Right ventricle myocardium superior (tissue), 1 donor: ENCODE data around the gene STXBP2. TPM values are rescaled to one million over a fixed set of nuclear protein-coding genes. Genes with fewer than 3 reads are reported as not detected.

Source experiments
- ATAC-seq: fragments of 200-7000 bp; cut with Tn5 transposase; one replicate; pipeline ENCODE4 v1.9.1; 2020; ENCODE audit warnings: mild to moderate bottlenecking; ENCODE audit not compliant: poor library complexity
- DNase-seq: peaks from one replicate; pipeline ENCODE4 v3.0.0-alpha.2; 2020
- intact Hi-C: fragments of 100-400 bp; cut with DNase I; formaldehyde crosslinking; loops from one replicate; pipeline ENCODE4 v1.11.2; 2022
- total RNA-seq: library from RNA; stranded (reverse); fragmentation: NEBNext Ultra II Directional; extraction: Animal tissue kit (Norgen Biotek cat#: 25700); gene quantifications from one replicate; pipeline ENCODE4 v1.2.1, GENCODE V29; 2021
- donor health status: DM: no; HTN: yes; CAD: no; lungs with severe emphysema.

STXBP2 gene
- total RNA-seq, 1 donor from 2014 or later: 7.0 TPM

GRCh38 chr19:7670150-7670783, 33.4 kb downstream of the STXBP2 start:
- intact Hi-C loops: no loop called here
- ATAC-seq (no peak), DNase-seq (peak; percentile 56)

GRCh38 chr19:7670790-7671189, 33.9 kb downstream of the STXBP2 start:
- DNase-seq (no peak), ATAC-seq (no peak)
- intact Hi-C loops: no loop called here

DNA sequence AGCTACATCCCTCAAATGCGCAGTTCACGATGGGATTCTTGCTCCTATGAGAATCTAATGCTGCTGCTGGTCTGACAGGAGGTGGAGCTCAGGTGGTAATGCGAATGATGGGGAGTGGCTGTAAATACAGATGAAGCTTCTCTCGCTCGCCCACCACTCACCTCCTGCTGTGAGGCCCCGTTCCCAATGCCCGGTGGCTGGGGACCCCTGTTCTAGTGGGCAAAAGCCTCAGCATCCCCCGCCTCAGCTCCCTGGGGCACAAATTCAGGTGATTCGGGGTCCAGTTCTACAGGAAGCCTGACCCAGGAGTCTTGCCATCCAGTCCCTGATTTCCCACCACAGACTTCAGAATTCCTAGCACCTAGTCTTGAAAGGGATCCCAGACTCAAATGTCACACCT, 35.6 kb downstream of the STXBP2 start:
- intact Hi-C loops: no loop called here
- DNase-seq (no peak), ATAC-seq (no peak)

- DNase-seq (peak; percentile 85), ATAC-seq (peak; percentile 83)
- intact Hi-C loops: no loop called here
Observed at GRCh38 chr19:7674010-7675005, 37.4 kb downstream of the STXBP2 start.

DNA sequence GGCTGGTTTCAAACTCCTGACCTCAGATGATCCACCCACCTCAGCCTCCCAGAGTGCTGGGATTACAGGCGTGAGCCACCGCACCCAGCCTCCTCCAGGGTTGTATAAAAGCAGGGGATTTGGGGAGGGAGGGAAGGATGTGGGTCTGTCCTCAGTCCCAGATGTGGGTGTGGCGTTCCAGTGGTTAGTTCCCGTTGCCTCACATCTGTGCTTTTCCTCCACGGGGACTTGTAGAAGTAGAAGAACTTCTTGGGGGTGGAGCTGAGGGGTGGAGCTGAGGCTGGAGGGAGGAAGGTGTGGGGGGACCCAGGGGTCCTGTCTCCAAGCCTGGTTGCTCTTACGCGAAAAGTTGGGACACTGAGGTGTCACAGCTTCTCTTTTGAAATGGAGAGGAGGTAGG, 39.5 kb downstream of the STXBP2 start:
- ATAC-seq: no peak
- intact Hi-C loops: no loop called here
- no peak for DNase-seq

DNA sequence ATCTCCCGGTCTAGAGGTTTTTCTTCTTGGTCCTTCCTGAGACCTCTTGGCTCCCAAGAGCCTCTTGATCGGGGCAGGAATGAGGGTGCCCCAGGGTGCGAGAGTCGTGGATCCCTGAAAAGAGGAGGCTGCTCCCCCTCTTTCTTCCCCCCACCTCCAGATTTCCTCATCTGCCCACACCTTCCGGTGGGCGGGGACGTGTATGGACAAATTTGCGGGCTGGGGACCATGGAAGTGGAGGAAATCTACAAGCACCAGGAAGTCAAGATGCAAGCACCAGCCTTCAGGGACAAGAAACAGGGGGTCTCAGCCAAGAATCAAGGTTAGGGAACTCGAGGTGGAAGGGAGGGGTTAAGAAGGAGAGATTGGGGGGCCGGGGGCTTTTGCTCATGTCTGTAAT, 39.9 kb downstream of the STXBP2 start, which contains the start of gene MCEMP1:
MCEMP1 (plus strand) TSS at position 237 of the 400 bp plus-strand sequence; CDS start at position 268, 31 bp downstream.
- intact Hi-C loops: no loop called here
- no peak for ATAC-seq

DNA sequence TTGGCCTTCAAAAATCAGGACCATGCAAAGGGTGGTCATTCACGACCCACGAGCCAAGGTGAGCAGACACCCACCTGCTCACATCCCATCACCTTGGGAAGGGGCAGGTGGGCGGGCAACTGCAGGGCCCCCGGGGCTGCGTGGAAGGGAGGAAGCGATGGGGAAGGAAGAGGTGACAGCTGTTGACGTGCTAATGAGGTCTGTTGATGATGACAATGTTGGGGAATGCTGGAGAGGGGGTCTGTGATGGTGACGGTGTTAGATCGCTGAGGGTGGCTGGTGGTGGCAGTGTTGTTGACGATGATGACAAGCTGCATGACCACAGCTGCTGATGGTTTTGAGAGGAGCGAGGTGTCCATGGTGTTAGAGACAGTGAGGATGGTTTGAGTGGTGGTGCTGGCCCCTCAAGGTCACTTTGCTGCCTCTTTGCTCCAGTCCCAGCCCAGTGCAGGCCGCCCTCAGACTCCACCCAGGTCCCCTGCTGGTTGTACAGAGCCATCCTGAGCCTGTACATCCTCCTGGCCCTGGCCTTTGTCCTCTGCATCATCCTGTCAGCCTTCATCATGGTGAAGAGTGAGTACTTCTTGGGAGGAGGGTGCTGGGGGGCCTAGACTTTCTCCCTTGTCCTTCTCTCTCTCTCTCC, 40.9 kb downstream of the STXBP2 start:
- DNase-seq (no peak), ATAC-seq (no peak)
- intact Hi-C loops: no loop called here

More for the DNA sequence above, 39.9 kb downstream of the STXBP2 start, which contains the start of gene MCEMP1:
- peak; percentile 57 for DNase-seq

DNA sequence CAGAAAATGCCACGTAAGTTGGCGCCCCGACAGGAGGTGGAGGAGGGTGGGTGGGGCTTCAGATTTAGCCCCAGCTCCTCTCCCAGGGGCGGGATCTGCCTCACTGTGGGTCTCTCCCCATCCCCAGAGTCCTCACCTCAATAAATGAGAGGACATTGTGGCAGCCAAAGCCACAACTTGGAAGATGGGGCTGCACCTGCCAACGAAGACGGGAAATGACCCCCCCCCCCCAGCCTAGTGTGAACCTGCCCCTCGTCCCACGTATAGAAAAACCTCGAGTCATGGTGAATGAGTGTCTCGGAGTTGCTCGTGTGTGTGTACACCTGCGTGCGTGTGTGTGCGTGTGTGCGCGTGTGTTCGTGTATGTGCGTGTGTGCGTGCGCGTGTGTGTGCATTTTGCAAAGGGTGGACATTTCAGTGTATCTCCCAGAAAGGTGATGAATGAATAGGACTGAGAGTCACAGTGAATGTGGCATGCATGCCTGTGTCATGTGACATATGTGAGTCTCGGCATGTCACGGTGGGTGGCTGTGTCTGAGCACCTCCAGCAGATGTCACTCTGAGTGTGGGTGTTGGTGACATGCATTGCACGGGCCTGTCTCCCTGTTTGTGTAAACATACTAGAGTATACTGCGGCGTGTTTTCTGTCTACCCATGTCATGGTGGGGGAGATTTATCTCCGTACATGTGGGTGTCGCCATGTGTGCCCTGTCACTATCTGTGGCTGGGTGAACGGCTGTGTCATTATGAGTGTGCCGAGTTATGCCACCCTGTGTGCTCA, 42.3 kb downstream of the STXBP2 start:
- DNase-seq: no peak
- ATAC-seq: no peak

DNA sequence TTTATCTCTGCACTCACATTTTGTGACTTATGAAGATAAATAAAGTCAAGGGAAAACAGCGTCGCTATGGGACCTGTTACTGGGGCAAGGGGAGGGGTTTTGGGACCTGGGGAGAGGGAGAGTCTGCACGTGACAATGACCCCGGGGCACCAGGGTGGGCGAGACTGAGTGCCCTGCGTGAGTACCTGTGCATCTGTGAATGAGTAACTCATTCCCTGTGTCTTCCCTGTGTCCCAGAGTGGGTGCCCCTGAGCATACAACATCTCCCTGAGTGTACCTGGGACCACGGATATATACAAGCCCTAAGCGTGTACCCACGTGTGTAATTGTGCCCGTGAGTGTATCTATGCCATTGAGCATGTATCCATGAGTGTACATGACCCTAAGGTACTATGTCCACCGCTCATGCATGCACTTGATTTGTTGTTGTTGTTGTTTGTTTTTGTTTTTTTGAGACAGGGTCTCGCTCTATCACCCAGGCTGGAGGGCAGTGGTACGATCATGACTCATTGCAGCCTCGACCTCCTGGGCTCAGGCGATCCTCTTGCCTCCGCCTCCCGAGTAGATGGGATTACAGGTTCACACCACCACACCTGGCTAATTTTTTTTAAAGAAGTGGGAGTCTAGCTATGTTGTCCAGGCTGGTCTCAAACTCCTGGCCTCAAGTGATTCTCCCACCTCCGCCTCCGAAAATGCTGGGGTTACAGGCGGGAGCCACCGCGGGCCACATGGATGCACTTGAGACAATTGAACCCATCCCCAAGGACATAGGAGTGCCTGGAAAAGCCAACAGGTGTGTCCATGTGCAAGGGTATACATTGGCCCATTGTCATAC, 43.1 kb downstream of the STXBP2 start:
- intact Hi-C loops: loop anchor here (5.0 kb wide), 1 partner anchor 113 kb away; no protein-coding TSS in a partner anchor
- ATAC-seq (no peak), DNase-seq (no peak)

More for the DNA sequence above, 42.3 kb downstream of the STXBP2 start:
- intact Hi-C loops: no loop called here

GRCh38 chr19:7680606-7681339, 43.9 kb downstream of the STXBP2 start, which contains the start of gene TRAPPC5:
TRAPPC5 (plus strand) TSS chr19:7680833; CDS start chr19:7682254, 1,421 bp downstream.
- peak; percentile 94 for DNase-seq
- peak; percentile 94 for ATAC-seq
- intact Hi-C loops: loop anchor here (5.0 kb wide), 1 partner anchor 113 kb away; no protein-coding TSS in a partner anchor

DNA sequence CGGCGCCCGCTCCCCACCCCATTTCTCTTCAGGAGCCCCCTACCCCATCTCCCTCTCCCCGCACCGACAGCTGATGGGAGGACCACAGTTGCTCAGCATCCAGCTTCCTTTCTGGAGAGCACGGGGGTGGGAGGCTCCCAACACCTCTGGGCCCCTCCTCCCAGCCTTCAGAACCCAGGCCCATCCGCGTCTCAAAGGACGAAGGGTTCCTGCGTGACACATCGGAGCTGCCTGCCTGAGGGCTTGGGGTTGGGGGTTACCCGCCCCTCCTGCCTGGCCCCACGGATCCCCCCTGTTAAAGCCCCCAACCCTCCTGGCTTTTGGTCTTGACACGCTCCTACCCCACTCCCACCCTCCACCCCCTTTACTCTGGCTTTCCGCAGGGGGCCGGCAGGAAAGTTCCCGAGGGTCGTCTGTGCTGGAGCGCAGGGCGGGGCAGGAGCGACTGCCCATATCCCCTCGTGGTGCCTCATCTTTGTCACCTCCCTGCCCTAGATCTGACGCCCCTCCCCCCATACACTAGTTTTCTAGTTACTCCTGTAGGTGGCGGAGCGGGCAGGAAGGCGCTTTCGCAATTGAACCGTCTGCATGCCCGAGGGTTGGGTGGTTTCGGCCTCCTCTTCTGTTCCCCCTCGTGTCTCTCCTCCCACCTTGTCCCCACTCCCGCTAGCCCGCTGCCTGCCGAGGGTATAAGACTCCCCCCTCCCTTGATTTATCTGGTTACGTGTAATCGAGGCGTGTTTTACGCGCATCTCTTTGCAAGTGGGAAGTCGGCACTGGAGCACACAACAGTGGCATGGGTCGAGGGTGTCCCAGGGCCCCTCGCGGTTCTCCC, 44.6 kb downstream of the STXBP2 start:
- DNase-seq: peak; percentile 87
- ATAC-seq: peak; percentile 83
- intact Hi-C loops: loop anchor here (5.0 kb wide), 1 partner anchor 114 kb away; no protein-coding TSS in a partner anchor

DNA sequence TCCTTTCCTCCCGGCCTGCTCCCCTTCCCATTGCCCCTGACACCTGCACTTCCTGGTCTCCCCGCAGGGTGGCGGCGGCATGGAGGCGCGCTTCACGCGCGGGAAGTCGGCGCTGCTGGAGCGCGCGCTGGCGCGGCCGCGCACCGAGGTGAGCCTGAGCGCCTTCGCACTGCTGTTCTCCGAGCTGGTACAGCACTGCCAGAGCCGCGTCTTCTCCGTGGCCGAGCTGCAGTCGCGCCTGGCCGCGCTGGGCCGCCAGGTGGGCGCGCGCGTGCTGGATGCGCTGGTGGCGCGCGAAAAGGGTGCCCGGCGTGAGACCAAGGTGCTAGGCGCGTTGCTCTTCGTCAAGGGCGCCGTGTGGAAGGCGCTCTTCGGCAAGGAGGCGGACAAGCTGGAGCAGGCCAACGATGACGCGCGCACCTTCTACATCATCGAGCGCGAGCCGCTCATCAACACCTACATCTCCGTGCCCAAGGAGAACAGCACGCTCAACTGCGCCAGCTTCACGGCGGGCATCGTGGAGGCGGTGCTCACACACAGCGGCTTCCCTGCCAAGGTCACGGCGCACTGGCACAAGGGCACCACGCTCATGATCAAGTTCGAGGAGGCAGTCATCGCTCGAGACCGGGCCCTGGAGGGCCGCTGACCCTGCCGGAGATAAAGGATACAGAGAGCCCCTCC, 45.4 kb downstream of the STXBP2 start:
- no peak for DNase-seq
- ATAC-seq: no peak
- intact Hi-C loops: loop anchor here (5.0 kb wide), 1 partner anchor 115 kb away; no protein-coding TSS in a partner anchor

DNA sequence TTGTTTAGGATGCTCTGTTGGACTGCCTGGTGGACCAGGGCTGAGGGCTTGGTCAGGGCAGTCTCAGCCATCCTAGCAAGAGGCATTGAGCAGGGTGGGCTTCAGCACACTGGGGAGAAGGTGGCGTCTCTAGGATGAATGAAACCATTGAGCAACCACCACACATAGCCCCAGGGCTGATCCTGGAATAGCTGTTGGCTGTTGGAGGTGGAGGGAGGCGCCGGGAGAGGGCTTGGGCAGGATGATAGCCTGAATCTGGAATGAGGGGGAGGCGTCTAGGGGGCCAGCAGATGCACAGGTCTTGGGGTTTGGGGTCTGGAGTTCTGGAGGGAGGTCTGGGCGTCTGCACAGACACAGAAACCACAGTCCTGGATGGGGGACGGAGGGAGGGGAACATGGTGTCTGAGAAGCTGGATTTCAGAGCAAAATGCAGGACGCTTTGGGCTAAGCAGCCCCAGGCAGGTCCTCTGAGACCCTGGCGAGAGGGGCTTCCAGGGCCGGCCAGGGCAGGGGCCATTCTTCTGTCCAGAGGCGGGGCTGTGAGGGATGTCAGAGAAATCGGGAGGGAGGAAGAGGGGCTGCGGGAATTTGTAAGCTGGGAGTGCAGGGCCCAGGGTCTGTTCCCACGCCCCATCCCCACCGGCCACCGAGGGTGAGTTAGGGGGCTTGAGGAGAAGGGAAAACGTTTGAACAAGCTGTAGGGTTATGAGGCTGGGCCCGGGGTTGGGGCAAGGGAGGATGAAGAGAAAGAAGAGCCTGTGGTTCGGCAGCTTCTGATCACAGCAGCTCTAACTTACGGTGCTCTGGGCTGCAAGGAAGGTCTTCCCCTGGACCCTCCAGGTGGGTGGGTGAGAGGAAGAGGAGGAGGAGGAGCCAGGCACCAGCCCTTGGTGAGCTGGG, 48.9 kb downstream of the STXBP2 start:
- ATAC-seq: no peak
- intact Hi-C loops: no loop called here
- no peak for DNase-seq

DNA sequence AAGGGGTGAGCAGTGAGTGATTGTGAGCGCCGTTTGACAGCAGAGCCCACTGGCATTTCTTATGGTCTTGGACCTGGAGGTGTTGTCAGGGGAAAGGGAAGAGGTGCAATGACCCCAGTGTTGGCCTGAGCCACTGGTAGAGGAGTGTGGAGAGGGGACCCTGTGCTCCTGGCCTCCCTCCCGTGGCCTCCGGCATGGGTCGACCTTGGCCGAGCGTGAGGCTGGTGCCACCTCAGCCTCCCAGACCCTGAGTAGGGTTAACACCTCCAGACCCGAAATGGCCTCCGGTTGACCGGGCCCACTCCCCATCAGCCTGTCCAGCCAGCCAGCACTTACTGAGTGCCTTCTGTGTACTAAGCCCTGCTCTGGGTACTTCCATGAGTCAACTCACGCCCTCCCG, 50.3 kb downstream of the STXBP2 start:
- ATAC-seq: no peak
- DNase-seq: no peak
- intact Hi-C loops: no loop called here
